Pancreas (tissue), 10 donors: ENCODE measurements around the gene HS3ST2. TPM values are rescaled to one million over a fixed set of nuclear protein-coding genes. Genes with fewer than 3 reads are reported as not detected.
"Not testable (repeated sequence)": the region's sequence is repeated elsewhere in the genome, so short reads cannot be mapped to it uniquely, and the experiment has no call there.

ENCODE experiments used
- ATAC-seq, 4 donors: fragments of 200-7000 bp; cut with Tn5 transposase; one replicate each; pipeline versions ENCODE4 v1.8.0 to v1.9.1; 2020; ENCODE audit warnings: mild to moderate bottlenecking in 4 of 4, moderate library complexity in 4 of 4
- DNase-seq, 6 donors: peaks; one replicate each; pipeline ENCODE4 v3.0.0-alpha.2; 2020
- FAIRE-seq: peaks from 2 replicates; lab custom pipeline; 2012; peaks lifted over from hg19 to GRCh38; lab: Jason Lieb, UNC
- H3K27ac ChIP-seq, 4 donors: fragments of 200-600 bp; sonication (generic); 1 replicate in 3 of 4; 2 replicates in 1 of 4; pipeline versions ENCODE4 v1.5.0 to v1.8.0; 2020
- H3K27me3 ChIP-seq, 4 donors: fragments of 200-600 bp; one replicate each; pipeline ENCODE4 v1.8.0; 2021
- H3K36me3 ChIP-seq, 3 donors: fragments of 200-600 bp; sonication (generic) in 1 of 3; one replicate each; pipeline versions ENCODE4 v1.5.0 to v1.8.0; 2020 to 2021
- H3K4me1 ChIP-seq, 3 donors: fragments of 200-600 bp; one replicate each; pipeline ENCODE4 v1.8.0; 2021
- H3K4me3 ChIP-seq, 4 donors: fragments of 200-600 bp; sonication (generic) in 2 of 4; one replicate each; pipeline versions ENCODE4 v1.5.0 to v1.8.0; 2020 to 2021
- H3K9me3 ChIP-seq, 4 donors: fragments of 200-600 bp; one replicate each; pipeline ENCODE4 v1.8.0; 2021
- WGBS, 2 donors: extraction: QIAGEN DNeasy Blood & Tissue Kit; methylation state at CpG; one replicate each; pipeline ENCODE4 v1.1.7; 2013; 5-methylcytosine and 5-hydroxymethylcytosine counted together
- intact Hi-C, 3 donors: fragments of 100-400 bp; cut with DNase I; formaldehyde crosslinking; loops; one replicate each; pipeline versions ENCODE4 v1.11.1 to v1.14.2; 2022
- polyA plus RNA-seq, 2 donors: library from polyadenylated mRNA; stranded (reverse); fragments of 200-250 nt; gene quantifications; one replicate each; pipeline ENCODE4 v1.2.3, GENCODE V29; 2013
- total RNA-seq, 6 donors: library from RNA; stranded (reverse); fragmentation: NEBNext Ultra II Directional in 4 of 6; extraction: Animal tissue kit (Norgen Biotek cat#: 25700) in 4 of 6; gene quantifications; one replicate each; pipeline versions ENCODE4 v1.2.1 to v1.2.4, GENCODE V29; 2021 to 2023
- TF ChIP-seq, protein P1 (sequence below), 4 donors: fragments of 200-600 bp; sonication (generic) in 3 of 4; IDR thresholded peaks; one replicate each; pipeline versions ENCODE4 v1.5.0 to v1.8.0; 2021; ENCODE audit warnings: antibody characterized with exemption in 4 of 4
- donor health status: healthy with polysubstance abuse.
- donor health status: DM: no; HTN: no; CAD: no; lungs with moderate emphysema.
- donor health status: DM: no; HTN: no; CAD: no.
- donor health status: control.
- donor health status: control.
- donor health status: Bipolar disorder and iron deficiency.
- donor health status: DM: yes; HTN: yes; CAD: no.
- donor health status: DM: no; HTN: no; CAD: no.
- donor health status: DM: no; HTN: no; CAD: no.
- donor health status: DM: yes; HTN: yes; CAD: no.

The HS3ST2 gene
- total and polyA plus RNA-seq, 8 donors = 0.06 to 0.42 (median 0.28) TPM; not detected in 1

DNA sequence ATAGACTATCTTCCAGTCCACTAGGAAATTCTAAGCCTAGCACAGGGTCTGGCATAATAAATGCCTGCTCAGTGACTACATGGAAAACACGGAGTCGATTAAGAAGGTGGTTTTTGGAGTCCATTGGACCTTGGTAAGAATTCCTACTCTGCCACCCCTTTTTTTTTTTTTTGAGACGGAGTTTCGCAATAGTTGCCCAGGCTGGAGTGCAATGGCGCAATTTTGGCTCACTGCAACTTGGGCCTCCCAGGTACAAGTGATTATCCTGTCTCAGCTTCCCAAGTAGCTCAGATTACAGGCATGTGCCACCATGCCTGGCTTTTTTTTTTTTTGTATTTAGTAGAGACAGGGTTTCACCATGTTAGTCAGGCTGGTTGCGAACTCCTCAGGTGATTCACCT lies 123.2 kb downstream of the HS3ST2 start:
- H3K4me3 ChIP-seq = no peak overlapping the region
- WGBS, 2 donors = 64 to 78% methylated on average over 5 to 6 of the region's 6 CpGs
- H3K9me3 ChIP-seq = no peaks in the 10 kb centered on the region
- H3K27me3 ChIP-seq = peaks cover 0 to 6% (median 0%) of the 10 kb centered on the region in 4 donors
- H3K27ac ChIP-seq = no peak overlapping the region
- intact Hi-C loops = no loop called here
- H3K36me3 ChIP-seq = no peaks in the 10 kb centered on the region
- ATAC-seq (no peak), FAIRE-seq (no peak), DNase-seq (no peak)
- TF ChIP-seq, protein P1, sequence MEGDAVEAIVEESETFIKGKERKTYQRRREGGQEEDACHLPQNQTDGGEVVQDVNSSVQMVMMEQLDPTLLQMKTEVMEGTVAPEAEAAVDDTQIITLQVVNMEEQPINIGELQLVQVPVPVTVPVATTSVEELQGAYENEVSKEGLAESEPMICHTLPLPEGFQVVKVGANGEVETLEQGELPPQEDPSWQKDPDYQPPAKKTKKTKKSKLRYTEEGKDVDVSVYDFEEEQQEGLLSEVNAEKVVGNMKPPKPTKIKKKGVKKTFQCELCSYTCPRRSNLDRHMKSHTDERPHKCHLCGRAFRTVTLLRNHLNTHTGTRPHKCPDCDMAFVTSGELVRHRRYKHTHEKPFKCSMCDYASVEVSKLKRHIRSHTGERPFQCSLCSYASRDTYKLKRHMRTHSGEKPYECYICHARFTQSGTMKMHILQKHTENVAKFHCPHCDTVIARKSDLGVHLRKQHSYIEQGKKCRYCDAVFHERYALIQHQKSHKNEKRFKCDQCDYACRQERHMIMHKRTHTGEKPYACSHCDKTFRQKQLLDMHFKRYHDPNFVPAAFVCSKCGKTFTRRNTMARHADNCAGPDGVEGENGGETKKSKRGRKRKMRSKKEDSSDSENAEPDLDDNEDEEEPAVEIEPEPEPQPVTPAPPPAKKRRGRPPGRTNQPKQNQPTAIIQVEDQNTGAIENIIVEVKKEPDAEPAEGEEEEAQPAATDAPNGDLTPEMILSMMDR (IDR thresholded peaks at IDR 0.05) = no peak
- H3K4me1 ChIP-seq = no peaks in the 10 kb centered on the region

DNA sequence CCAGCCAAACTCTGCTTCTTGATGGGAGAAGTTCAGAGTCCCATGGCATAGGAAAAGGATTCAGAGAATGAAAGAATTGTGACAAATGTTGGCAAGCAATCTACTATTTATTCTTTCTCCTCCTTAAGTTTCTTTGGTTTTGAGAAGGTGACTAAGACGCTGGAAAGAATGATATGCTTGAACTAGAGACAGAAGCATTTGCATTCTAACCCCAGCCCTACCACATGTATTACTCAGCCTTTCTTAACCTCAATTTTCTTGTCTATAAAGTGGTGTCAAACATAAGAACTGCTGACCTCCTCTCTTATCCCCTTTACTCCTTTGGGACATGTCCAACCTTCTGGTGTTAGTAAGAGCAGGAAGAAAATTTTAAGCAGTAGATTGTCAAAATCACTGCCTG lies 124.7 kb downstream of the HS3ST2 start:
- no peaks in the 10 kb centered on the region for H3K9me3 ChIP-seq
- H3K36me3 ChIP-seq = no peaks in the 10 kb centered on the region
- H3K27me3 ChIP-seq = no peaks in the 10 kb centered on the region
- no peaks in the 10 kb centered on the region for H3K4me1 ChIP-seq
- H3K4me3 ChIP-seq = no peak overlapping the region
- 49 to 65% methylated on average over 1 of the region's 1 CpG for WGBS, 2 donors
- ATAC-seq = no peak
- TF ChIP-seq, protein P1 (IDR thresholded peaks at IDR 0.05) = no peak
- no peak for DNase-seq
- intact Hi-C loops = no loop called here
- H3K27ac ChIP-seq = no peak overlapping the region
- no peak for FAIRE-seq

DNA sequence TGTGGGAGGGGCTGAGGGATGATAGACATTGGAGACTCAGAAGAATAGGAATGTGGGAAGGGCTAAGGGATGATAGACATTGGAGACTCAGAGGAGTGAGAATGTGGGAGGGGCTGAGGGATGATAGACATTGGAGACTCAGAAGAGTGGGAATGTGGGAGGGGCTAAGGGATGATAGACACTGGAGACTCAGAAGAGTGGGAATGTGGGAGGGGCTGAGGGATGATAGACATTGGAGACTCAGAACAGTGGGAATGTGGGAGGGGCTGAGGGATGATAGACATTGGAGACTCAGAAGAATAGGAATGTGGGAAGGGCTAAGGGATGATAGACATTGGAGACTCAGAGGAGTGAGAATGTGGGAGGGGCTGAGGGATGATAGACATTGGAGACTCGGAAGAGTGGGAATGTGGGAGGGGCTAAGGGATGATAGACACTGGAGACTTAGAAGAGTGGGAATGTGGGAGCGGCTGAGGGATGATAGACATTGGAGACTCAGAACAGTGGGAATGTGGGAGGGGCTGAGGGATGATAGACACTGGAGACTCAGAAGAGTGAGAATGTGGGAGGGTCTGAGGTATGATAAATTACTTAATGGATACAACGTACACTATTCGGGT lies 125.9 kb downstream of the HS3ST2 start:
- H3K27ac ChIP-seq, H3K36me3 ChIP-seq, DNase-seq, H3K4me1 ChIP-seq, H3K4me3 ChIP-seq, H3K9me3 ChIP-seq, ATAC-seq, intact Hi-C loops, H3K27me3 ChIP-seq, FAIRE-seq: not testable (repeated sequence)
- WGBS, 2 donors = 57 to 64% methylated on average over 4 of the region's 4 CpGs

GRCh38 chr16:22941970-22942501 lies 128.1 kb downstream of the HS3ST2 start:
- ATAC-seq (peak in 2 of 4 donors; percentile 34 to 43), DNase-seq (no peak), FAIRE-seq (no peak)
- no peaks in the 10 kb centered on the region for H3K27me3 ChIP-seq
- no peaks in the 10 kb centered on the region for H3K9me3 ChIP-seq
- H3K4me3 ChIP-seq = no peak overlapping the region
- 89 to 92% methylated on average over 2 of the region's 2 CpGs for WGBS, 2 donors
- H3K27ac ChIP-seq = no peak overlapping the region
- TF ChIP-seq, protein P1 (IDR thresholded peaks at IDR 0.05) = no peak
- no peaks in the 10 kb centered on the region for H3K4me1 ChIP-seq
- H3K36me3 ChIP-seq = no peaks in the 10 kb centered on the region
- intact Hi-C loops = no loop called here

DNA sequence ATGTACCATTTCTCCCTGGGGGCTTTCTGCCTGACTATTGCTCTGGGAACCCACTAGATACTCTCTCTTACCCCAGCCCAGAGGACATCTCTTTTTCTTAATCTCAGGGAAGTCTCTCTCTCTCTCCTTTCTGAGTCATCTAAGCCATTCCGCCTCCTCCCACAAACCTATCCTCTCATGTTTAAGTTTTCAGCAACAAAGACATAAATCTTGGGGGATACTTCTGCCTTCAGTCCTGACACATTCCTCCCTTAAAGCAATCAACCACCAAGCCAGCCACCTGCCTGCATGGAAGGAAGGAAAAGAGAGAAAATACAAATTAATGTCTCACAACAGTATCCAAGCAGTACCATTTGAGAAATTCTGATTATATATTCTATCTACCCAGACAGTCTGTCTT lies 128.8 kb downstream of the HS3ST2 start:
- 86 to 90% methylated on average over 1 of the region's 1 CpG for WGBS, 2 donors
- intact Hi-C loops = no loop called here
- ATAC-seq (no peak), FAIRE-seq (no peak), DNase-seq (no peak)
- Histone ChIP-seq H3K27ac (no peak overlapping the region), H3K4me1 (no peaks in the 10 kb centered on the region), H3K4me3 (no peak overlapping the region), H3K9me3 (no peaks in the 10 kb centered on the region), H3K27me3 (peaks cover 0 to 3% (median 0%) of the 10 kb centered on the region in 4 donors), H3K36me3 (no peaks in the 10 kb centered on the region)
- TF ChIP-seq, protein P1 (IDR thresholded peaks at IDR 0.05) = no peak
